ENCODE measurements around the gene ARHGEF6.
"Not testable (repeated sequence)": the region's sequence is repeated elsewhere in the genome, so short reads cannot be mapped to it uniquely, and the experiment has no call there.

ARHGEF6 gene, protein sequence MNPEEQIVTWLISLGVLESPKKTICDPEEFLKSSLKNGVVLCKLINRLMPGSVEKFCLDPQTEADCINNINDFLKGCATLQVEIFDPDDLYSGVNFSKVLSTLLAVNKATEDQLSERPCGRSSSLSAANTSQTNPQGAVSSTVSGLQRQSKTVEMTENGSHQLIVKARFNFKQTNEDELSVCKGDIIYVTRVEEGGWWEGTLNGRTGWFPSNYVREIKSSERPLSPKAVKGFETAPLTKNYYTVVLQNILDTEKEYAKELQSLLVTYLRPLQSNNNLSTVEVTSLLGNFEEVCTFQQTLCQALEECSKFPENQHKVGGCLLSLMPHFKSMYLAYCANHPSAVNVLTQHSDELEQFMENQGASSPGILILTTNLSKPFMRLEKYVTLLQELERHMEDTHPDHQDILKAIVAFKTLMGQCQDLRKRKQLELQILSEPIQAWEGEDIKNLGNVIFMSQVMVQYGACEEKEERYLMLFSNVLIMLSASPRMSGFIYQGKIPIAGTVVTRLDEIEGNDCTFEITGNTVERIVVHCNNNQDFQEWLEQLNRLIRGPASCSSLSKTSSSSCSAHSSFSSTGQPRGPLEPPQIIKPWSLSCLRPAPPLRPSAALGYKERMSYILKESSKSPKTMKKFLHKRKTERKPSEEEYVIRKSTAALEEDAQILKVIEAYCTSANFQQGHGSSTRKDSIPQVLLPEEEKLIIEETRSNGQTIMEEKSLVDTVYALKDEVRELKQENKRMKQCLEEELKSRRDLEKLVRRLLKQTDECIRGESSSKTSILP

DNA sequence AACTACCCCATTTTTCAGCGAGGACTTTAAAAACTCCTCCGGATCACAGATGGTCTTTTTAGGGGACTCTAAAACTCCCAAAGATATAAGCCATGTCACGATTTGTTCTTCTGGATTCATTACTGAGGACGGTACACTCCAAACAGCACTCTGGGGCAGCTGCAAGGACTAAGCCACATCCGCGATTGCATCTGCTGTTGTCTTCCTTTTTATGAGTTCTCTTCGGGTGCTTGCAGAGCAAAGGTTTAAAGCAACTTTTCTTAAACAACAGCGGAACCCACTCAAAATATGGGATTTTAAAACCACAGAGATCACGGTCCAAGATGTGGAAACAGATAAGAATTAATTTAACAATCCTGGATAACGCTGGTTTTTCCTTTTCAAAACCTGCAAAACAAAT, at the start of gene ARHGEF6:
Gene ARHGEF6 (minus strand): TSS at position 170 of the 400 bp plus-strand sequence. CDS start 50 bp downstream, at position 120.
- no peak for DNase-seq

DNA sequence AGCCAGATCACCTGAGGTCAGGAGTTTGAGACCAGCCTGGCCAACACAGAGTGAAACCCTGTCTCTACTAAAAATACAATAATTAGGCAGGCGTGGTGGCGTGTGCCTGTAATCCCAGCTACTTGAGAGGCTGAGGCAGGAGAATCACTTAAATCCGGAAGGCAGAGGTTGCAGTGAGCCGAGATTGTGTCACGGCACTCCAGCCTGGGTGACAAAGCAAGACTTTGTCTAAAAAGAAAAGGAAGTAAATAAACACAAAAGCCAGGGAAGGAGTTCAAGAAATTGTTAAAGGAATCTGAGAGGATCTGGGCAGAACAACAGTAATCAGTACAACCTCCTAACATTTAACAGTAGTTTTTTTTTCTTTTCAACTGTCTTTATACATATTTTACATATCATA, 48.7 kb upstream of the ARHGEF6 start:
- no peak for DNase-seq

DNA sequence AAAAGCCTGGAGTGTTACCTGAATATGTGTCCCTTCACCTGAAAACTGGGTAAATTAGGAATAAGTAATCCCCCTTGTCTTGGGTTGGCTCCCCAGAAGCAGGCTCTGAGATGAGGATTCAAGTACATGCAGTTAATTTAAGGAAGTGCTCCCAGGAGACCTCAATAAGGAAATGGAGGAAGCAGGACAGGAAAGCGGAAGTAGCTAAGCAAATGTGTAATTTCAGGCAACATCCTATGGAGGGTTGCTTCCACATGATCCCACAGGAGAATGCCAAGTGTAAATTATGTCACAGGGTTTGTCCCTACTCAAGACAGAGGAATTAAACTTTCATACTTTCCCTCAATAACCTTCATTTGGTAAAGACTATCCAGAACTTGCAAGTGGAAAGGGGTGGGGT, 48.1 kb upstream of the ARHGEF6 start:
- DNase-seq = no peak

DNA sequence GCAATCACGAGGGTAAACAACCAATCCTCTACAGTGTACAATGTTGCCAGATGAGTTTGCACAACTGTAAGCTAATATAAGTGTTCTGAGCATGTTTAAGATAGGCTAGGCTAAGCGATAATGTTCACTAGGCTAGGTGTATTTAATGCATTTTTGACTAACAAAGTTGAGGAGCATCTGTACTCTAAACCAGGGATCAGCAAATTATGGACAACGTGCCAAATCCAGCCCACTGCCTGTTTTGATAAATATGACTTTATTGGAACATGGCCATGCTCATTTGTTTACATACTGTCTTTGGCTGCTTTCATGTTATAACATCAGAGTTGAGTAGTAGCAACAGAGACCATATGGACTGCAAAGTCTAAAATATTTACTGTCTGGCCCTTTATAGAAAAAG, 46.3 kb upstream of the ARHGEF6 start:
- DNase-seq = no peak

DNA sequence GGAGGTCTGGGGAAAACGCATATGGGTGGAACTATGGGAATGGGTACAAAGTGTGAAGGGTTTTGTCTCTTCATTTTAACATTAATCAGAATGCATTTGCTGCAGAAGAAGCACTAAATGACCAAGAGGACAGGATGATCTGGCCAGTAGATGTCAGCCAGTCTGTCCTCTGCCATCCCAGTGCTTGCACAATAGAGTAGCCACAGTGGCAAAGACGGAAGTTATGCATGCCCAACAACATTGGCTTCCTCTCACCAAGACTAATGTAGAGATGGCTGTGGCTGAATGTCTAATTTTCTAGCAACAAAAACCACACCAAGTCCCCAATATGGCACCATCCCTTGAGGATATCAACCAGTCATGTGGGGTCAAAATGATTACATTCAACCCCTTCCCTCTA, 45.0 kb upstream of the ARHGEF6 start:
- DNase-seq = no peak

DNA sequence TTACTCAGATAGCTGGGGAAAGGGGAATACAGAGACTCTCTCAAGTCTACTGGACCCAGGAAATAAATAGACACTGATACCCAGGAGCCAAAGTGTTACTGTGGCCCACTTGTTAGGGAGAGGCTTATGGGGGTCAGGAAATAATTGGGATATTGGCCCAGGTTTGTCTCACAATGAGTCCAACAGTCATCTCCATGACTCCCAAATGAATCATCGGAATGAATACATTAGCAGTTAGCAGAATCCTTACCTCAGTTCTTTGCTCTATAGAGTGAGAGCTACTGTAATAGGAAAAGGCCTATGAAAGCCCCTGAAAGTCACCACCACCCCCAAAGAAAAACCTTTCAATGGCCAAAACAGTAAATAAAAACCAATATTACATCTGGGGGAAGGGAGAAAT, 42.4 kb upstream of the ARHGEF6 start:
- no peak for DNase-seq

DNA sequence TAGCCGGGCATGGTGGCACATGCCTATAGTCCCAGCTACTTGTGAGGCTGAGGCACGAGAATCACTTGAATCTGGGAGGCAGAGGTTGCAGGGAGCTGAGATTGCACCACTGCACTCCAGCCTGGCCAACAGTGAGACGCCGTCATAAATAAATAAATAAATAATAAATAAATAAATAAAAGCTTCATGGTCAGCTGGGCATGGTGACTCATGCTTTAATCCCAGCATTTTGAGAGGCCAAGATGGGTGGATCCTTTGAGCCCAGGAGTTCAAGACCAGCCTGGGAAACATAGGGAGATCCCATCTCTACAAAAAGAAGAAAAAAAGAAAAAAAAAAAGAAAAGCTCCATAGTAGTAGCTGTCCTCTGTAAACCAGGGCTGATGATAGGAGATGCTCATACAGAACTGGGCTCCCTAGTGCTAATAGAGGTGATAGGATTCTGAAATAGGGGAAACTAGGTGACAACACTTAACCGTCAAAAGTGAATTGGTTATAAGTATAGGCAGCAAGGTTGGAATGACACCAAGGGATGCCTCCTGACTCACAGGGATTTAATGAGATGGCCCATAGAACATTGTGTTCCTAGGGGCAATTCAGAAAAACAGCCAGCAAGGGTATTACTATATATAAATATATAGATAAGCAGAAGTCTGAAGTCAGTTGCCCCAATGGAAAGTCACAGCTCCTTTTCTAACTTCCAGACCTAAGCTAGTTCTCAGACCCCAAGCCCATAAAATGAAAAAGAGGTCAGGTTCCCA, 41.8 kb upstream of the ARHGEF6 start:
- no peak for DNase-seq

DNA sequence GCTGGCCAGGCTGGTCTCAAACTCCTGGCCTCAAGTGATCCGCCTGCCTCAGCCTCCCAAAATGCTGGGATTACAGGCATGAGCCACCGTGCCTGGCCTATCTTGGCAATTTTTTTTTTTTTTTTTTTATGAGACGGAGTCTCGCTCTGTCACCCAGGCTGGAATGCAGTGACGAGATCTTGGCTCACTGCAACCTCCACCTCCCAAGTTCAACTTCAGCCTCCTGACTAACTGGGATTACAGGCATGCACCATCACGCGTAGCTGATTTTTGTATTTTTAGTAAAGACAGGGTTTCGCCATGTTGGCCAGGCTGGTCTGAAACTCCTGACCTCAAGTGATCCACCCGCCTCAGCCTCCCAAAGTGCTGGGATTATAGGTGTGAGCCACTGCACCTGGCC, 39.0 kb upstream of the ARHGEF6 start:
- not testable (repeated sequence) for DNase-seq

DNA sequence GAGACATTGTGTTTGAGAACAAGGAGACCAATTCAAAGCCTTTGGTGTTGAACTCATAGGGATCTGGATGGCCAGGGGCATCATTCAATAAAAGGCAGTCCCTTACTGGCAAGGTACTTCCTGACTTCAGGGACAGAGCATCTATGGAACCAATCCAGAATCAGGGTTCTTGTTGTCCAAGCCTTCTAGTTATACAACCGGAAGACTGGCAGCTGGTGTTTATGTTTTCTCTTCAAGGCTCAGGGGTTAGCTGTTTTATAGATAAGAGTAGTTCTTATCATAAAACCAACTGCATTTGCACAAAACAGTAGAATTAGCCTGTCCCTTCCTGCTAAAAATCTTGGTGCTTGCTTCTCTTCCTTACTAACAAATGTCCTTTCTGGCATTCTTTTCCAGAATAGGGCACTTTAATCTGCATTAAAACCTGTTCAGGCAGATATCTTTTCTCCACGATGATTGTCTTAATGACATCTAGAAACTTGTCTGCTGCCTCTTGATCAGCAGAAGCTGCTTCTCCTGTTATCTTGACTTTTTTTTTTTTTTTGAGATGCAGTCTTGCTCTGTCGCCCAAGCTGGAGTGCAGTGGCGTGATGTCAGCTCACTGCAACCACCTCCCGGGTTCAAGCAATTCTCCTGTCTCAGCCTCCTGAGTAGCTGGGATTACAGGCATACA, 38.4 kb upstream of the ARHGEF6 start:
- no peak for DNase-seq

DNA sequence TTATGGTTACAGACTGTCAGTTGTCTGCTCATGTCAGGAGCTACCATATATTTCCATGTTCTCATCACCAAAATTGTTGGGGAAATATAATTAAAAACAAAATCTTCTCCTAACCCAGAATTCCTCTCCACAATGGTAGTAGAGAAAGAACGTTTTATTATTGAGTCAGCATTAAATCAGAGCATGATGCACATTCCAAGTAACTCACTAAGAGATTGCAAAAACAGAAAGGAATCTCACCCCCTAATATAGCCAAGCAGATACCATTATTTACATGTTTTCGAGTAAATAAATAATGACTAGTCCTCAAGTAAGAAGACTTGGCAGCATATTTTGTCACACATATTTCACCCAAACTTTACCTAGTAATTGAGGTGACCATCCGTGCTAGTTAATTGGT, 36.2 kb upstream of the ARHGEF6 start:
- DNase-seq = no peak

DNA sequence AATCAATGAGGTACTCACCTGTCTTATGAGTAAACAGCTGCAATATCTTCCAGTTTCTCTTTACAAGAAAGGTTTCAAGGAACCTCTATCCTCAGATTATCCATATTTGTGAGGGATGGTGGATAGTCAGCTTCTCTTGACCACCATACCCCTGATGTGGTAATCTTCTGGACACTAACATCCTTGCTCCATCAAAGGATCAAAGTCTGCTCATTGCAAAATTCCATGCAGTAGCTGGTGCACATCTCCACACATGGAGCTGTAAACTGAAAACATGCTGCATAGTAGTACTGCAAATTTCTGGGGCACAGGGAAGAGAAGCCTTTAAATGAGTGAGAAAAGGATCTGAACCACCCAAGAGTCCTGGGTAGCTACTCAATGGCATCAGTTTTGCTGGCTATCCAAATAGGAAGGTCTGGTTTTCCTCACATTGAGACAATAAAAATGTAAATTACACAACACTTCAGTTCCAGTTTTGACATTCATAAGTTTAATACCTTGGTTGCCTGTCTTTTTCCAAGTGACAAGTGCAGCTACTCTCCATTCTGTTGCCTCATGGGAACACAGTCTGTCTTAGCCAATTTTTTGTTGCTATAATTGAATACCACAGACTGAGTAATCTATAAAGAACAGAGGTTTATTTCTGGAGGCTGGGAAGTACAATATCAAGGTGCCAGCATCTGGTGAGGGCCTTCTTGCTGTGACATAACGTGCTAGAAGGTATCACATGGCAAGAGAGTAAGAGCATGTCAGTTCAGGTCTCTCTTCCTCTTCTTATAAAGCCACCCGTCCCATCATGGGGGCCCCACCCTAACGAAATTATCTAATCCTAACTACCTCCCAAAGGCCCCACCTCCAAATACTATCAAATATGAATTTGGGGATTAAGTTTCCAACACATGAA, 34.4 kb upstream of the ARHGEF6 start:
- no peak for DNase-seq

DNA sequence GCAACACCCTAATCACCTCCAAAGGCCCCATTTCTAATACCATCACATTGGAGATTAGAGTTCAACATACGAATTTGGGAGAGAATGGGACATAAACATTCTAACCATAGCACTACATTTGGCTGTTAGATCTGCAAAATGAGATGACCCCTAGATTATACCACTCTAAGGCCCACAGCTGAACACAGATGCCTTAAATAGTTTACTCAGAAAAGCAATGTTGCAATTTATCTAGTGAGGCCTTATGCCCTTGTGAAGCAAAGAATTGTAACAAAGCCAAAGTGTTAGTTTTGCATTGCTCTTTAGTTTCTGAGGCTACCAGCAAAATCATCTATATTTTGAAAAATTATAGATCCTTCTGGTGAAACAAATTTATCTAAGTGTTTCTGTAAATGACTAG, 31.6 kb upstream of the ARHGEF6 start:
- no peak for DNase-seq

DNA sequence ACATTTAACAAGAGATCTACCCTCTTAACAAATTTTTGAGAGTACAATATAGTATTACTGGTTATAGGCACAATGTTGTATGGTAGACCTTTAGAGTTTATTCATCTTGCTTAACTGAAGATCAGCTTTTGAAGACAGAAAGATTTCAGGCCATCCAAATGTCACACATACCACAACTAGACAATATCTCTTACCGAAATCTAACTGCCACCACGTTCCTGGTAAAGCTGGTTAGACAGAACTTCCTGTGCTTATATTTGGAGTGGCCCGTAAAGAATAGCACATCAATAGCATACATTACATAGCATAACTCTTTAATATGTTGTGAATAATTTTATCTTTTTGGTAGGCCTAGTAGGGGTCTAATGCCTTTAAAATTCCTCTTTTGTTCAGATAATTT, 29.8 kb upstream of the ARHGEF6 start:
- DNase-seq = no peak

DNA sequence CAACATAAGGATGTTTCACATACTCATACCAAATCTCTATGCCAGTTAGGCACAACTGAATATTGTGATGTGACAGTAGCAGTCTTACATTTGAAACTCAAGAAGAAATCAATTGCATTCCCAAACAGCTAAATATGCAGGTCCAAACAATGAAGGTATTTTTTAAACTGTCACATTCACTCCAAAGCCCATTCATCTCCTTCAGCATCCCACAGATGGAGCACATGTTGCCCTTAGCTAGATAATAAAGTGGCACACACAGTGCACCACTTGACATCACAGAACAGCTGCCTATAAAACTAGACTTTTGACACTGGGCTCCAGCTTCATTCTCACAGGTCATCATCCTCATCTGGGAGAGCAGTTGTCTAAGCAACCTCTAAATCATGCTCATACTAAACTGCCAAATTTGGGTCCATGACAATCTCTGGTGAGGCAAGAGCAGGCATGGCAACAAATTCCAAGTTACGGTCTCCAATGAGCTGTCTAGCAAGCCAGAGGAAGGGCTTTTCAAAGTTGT, 26.2 kb upstream of the ARHGEF6 start:
- DNase-seq = no peak

DNA sequence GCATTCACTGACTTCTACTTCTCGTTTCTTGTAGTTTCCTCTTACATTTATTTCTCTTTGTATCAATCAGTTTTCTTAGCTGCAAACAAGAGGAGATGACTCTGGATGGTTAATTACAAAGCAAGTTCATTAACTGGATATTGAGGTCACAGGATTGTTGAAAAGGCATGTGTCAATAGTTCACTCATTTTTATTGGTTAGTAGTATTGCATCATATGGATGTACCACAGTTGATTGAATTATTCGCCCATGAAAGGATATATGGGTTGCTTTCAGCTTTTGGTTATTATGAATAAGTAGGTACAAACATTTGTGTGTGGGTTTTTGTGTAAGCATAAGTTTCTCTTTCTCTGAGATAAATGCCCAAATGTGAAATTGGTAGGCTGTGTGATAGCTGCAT, 21.8 kb upstream of the ARHGEF6 start:
- no peak for DNase-seq

DNA sequence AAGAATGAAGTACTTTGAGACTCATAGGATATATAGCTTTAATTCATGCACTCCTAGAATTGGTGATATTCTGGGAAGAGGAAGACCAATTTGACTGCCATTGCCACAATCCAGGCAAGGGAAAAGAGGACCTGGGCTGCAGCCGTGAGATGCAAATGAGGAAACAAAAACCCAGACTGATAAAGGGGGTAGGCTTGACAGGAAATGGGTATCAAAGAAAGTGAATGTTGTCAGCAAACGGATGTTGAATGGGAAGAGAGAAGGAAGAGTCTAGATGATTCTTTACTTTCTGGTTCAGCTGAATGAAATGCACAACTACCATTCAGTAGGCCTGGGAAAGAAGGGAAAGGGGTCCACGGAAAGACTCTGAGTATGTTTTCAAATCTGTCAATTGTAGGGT, 17.1 kb upstream of the ARHGEF6 start:
- DNase-seq = no peak

DNA sequence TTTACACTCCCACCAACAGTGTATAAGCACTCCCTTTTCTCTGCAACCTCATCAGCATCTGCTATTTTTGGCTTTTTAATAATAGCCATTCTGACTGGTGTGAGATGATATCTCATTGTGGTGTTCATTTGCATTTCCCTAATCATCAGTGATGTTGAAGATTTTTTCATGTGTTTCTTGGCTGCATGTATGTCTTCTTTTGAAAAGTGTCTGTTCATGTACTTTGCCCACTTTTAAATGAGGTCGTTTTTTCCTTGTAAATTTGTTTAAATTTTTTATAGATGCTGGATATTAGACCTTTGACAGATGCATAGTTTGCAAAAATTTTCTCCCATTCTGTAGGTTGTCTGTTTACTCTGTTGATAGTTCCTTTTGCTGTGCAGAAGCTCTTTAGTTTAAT, 14.4 kb upstream of the ARHGEF6 start:
- not testable (repeated sequence) for DNase-seq

DNA sequence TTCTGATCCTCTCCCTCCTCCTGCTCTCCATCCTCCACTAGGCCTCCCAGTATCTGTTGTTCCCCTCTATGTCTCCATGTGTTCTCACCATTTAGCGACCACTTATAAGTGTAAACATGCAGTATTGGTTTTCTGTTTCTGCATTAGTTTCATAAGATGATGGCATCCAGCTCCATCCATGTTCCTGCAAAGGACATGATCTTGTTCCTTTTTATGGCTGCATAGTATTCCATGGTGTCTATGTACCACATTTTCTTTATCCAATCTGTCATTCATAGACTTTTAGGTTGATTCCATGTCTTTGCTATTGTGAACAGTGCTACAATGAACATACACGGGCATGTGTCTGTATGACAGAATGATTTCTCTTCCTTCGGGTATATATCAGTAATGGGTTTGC, 13.9 kb upstream of the ARHGEF6 start:
- not testable (repeated sequence) for DNase-seq

DNA sequence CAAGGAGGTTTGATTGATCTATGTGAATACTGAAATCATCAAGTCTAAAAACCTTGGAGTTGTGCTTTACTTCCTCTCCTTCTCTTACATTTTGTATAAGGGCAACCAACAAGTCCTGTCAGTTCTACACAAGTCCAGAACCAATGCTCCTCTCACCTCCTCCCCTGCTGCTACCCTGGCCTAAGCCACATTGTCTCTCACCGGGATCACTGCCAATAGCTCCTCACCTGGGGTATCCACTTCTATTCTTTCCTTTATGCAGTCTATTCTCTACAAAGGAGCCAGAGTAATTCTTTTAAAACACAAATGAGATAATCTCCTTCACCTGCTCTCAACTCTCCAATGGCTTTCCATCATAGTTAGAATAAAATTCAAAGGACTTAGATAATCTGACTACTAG, 13.3 kb upstream of the ARHGEF6 start:
- no peak for DNase-seq

DNA sequence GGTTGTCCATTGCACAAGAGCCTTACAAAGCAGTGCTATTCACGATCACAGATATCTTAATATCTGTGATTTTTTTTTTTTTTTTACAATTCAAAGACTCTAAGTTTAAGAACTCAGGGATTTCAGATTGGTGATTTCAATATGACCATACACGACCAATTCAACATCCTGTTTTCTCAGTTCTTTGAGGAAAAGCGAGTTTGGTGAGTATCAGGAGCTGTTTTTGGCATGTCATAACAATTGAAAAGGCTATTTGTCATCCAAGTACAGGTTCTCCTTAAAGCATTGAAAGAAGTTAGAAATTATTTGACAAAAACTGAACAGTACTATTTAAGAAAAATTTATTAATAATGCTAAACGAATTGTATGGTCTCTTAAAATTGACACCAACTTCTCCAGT, 9.1 kb upstream of the ARHGEF6 start:
- DNase-seq = no peak

DNA sequence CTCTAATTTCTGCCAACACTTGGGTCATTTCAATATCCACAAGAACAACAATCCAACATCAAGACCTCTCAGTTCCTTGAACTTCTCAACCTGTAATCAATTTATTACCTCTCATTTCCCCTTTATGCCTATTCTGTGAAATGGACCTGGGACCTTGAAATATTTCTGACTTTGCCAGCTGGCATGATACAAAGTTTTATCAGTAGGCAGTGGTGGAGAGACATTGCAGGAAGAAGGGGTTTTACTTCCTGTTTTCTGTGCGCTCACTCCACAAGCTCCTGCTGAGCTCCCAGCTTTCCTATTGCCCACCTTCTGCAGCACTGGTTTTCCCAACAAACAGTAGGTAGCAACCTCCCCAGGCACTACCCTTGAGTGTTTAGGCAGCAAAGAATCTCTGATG, 3.5 kb upstream of the ARHGEF6 start:
- DNase-seq = no peak

DNA sequence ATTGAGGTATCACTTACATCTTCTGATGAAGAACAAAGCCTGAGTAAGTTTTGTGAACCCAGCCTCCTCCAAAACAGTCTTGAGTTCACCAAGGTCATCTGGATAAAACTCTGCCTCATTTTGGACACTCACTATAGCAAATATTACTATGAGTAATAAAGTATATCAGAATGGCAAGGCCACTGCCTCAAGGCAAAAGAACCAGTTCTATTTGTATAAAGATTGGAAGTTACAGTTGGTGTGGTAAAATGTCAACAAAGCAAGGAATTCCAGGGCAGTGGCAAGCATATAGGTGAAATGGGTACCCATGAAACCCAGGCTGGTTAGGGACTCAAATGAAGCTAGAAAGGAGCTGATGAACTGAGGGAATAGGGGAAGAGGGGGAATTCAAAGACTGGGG, 2.4 kb upstream of the ARHGEF6 start:
- no peak for DNase-seq
